Measurements from ENCODE around the gene POU6F2.

GRCh38 chr7:39152701-39153100 is 175.0 kb downstream of the POU6F2 start:
- TF ChIP-seq CTCF (IDR thresholded peaks at IDR 0.05) (no peak), POLR2A (IDR thresholded peaks at IDR 0.05) (no peak), POLR2AphosphoS5 (IDR thresholded peaks at IDR 0.05) (no peak)
